ENCODE measurements around the gene USP6NL.

The USP6NL gene

DNA sequence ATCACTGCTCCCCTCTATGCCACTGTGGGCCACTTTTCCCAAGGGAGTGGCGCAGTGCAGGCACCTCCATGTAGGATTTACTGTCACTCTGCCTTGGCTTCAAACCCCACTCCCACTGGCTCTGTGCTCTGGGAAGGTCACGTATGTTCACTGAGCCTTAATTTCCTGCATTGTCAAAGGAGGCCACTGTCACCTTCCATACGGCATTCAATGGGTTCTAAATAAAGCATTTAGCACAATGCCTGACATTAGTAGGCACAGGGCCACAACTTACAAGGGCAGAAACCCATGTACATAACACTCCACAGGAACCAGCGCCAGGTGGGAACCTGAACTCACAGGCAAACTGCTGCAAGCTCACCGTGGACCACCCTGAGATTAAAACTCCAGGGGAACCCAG, 196.4 kb downstream of the USP6NL start:
- no peaks in the 10 kb centered on the region for H3K36me3 ChIP-seq (ENCODE audit: insufficient read depth, low read length)
- no peak overlapping the region for H3K27ac ChIP-seq (ENCODE audit: low read depth, low read length)
- no peaks in the 10 kb centered on the region for H3K27me3 ChIP-seq (ENCODE audit: control insufficient read depth in 1 of 2, insufficient read depth in 2 of 2, low read length in 2 of 2)
- H3K9ac ChIP-seq (ENCODE audit: low read length) = no peak overlapping the region
- no peaks in the 10 kb centered on the region for H3K4me1 ChIP-seq (ENCODE audit: insufficient read depth, low read length)
- H3K9me3 ChIP-seq (ENCODE audit: low read length) = peaks cover 4% of the 10 kb centered on the region
- H3K4me3 ChIP-seq (ENCODE audit: low read depth in 1 of 2, low read length in 2 of 2) = no peak overlapping the region

DNA sequence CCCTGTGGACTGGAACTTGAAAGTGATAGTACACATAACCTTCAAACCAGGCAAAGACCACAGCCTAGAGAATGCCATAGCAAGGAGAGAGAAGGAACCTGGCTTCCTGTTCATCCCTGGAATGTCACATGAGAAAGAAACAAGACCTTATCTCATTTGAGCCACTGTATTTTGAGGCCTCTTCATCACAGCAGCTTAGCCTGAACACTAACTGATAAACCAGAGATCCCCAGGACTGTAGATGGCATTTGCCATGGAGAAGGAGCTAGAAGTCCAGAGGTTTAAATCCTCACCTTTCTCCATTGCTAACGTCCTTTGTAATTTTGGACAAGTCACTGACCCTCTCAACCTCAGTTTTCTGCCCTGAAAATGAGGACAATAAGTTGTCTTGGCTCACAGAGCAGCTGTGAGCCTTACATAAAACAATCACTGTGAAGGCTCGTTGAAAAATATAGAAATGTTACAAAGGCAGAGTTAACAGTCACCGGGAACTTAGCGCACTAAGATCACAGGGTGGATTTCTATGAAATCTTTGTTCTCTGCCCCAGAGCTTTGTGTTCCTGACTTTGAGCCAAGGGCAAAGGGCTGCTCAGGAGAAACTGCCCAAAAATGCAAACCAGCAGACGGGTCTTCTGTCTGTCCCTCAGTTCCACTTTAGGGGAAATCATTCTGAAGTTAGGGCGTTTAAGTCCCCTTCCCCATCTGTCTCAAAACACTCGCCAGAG, 197.0 kb downstream of the USP6NL start:
- Histone ChIP-seq H3K9ac (ENCODE audit: low read length) (no peak overlapping the region), H3K9me3 (ENCODE audit: low read length) (peaks cover 4% of the 10 kb centered on the region), H3K4me3 (ENCODE audit: low read depth in 1 of 2, low read length in 2 of 2) (no peak overlapping the region), H3K27ac (ENCODE audit: low read depth, low read length) (no peak overlapping the region), H3K36me3 (ENCODE audit: insufficient read depth, low read length) (no peaks in the 10 kb centered on the region), H3K4me1 (ENCODE audit: insufficient read depth, low read length) (no peaks in the 10 kb centered on the region), H3K27me3 (ENCODE audit: control insufficient read depth in 1 of 2, insufficient read depth in 2 of 2, low read length in 2 of 2) (no peaks in the 10 kb centered on the region)

DNA sequence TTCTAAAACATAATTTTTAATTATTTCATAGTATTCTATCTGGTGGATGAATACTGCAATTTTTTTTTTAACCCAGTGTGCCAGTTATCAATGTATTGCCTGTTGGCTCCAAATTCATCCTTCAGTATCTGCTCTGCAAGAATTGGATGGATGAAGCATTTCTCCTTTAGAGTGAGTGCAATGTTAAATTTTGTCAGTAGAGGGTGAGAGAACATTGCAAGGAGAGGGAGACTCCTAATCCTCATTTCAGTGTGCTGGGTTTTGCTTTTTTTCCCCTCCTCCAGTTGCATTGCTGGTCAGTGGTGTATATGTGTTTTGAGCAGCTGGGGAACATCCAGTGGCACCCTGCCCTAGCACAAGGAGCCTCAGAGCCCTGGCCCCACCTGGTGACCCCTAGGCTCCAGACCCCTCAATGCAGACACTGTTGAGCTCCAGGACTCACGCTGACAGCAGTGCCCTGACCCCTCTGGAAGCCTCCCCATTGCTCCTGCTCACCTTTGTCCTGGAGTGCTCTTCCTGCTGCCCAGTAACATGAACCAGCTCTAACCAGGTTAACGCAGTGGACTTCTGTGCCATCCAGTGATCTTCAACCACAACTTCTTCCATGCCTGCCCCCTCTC, 199.4 kb downstream of the USP6NL start:
- peaks cover 4% of the 10 kb centered on the region for H3K9me3 ChIP-seq (ENCODE audit: low read length)
- H3K4me3 ChIP-seq (ENCODE audit: low read depth in 1 of 2, low read length in 2 of 2) = no peak overlapping the region
- no peaks in the 10 kb centered on the region for H3K4me1 ChIP-seq (ENCODE audit: insufficient read depth, low read length)
- no peak overlapping the region for H3K27ac ChIP-seq (ENCODE audit: low read depth, low read length)
- H3K9ac ChIP-seq (ENCODE audit: low read length) = no peak overlapping the region
- no peaks in the 10 kb centered on the region for H3K36me3 ChIP-seq (ENCODE audit: insufficient read depth, low read length)
- no peaks in the 10 kb centered on the region for H3K27me3 ChIP-seq (ENCODE audit: control insufficient read depth in 1 of 2, insufficient read depth in 2 of 2, low read length in 2 of 2)

DNA sequence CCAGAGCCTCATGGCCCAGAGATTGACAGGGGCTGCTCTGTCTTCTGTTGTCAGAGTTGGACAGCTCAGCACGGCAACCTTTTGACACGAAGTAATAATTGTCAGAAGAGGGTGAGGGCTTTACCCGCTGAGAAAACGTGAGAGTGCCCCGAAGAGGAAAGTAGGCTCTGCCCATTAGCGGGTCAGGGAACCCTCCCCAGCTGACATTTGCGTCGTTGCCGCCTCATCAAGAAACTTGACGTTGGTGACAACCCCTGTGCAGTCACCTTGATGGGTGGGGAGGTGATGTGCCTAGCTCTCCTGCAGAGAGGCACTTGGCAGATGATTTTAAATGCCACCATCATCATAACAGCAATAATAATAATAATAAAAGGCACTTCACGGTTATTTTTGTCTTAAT, 202.1 kb downstream of the USP6NL start:
- H3K36me3 ChIP-seq (ENCODE audit: insufficient read depth, low read length) = no peaks in the 10 kb centered on the region
- H3K4me1 ChIP-seq (ENCODE audit: insufficient read depth, low read length) = no peaks in the 10 kb centered on the region
- H3K9ac ChIP-seq (ENCODE audit: low read length) = no peak overlapping the region
- H3K27ac ChIP-seq (ENCODE audit: low read depth, low read length) = no peak overlapping the region
- H3K9me3 ChIP-seq (ENCODE audit: low read length) = peaks cover 4% of the 10 kb centered on the region
- H3K4me3 ChIP-seq (ENCODE audit: low read depth in 1 of 2, low read length in 2 of 2) = no peak overlapping the region
- H3K27me3 ChIP-seq (ENCODE audit: control insufficient read depth in 1 of 2, insufficient read depth in 2 of 2, low read length in 2 of 2) = no peaks in the 10 kb centered on the region

DNA sequence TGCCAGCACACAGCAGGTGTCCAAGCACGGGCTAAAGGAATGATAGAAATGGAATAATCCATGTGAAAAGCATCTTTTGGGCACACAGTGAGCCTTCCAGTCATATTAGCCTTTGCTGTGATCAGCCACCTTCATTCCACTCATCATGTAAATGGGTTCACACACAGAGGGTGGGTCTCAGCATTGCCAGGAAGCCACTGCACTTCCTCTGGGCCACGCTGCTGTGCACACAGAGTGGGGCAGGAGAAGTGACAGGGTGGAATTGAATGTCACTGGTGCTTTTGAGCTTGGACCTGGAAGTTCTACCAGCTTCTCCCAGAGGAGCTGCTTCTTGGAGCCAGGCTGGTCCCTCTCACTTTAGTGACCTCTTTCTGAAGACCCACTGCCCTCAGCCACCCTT, 203.5 kb downstream of the USP6NL start:
- Histone ChIP-seq H3K9ac (ENCODE audit: low read length) (no peak overlapping the region), H3K9me3 (ENCODE audit: low read length) (peaks cover 2% of the 10 kb centered on the region), H3K27ac (ENCODE audit: low read depth, low read length) (no peak overlapping the region), H3K4me1 (ENCODE audit: insufficient read depth, low read length) (no peaks in the 10 kb centered on the region), H3K4me3 (ENCODE audit: low read depth in 1 of 2, low read length in 2 of 2) (no peak overlapping the region), H3K27me3 (ENCODE audit: control insufficient read depth in 1 of 2, insufficient read depth in 2 of 2, low read length in 2 of 2) (no peaks in the 10 kb centered on the region), H3K36me3 (ENCODE audit: insufficient read depth, low read length) (no peaks in the 10 kb centered on the region)

DNA sequence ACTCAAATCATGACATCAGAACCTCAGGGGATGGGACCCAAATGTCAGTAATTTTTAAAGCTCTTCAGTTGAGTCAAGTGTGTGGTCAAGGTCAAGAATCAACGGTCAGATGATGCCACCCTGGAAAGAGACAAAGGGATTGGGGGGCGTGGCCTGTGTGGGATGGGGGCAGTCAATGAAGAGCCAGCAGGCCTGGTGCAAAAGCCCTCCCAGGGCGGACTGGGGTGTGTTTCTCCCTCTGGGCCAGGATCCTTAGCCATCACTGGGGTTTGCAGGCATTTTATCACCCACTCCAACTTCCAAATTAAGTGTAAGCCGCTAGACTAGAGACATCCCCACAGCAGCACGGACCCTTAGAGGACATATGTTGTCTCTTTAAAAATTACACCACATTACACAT, 204.7 kb downstream of the USP6NL start:
- no peak overlapping the region for H3K27ac ChIP-seq (ENCODE audit: low read depth, low read length)
- no peak overlapping the region for H3K4me3 ChIP-seq (ENCODE audit: low read depth in 1 of 2, low read length in 2 of 2)
- no peaks in the 10 kb centered on the region for H3K9me3 ChIP-seq (ENCODE audit: low read length)
- no peaks in the 10 kb centered on the region for H3K27me3 ChIP-seq (ENCODE audit: control insufficient read depth in 1 of 2, insufficient read depth in 2 of 2, low read length in 2 of 2)
- no peaks in the 10 kb centered on the region for H3K36me3 ChIP-seq (ENCODE audit: insufficient read depth, low read length)
- H3K9ac ChIP-seq (ENCODE audit: low read length) = no peak overlapping the region
- no peaks in the 10 kb centered on the region for H3K4me1 ChIP-seq (ENCODE audit: insufficient read depth, low read length)

DNA sequence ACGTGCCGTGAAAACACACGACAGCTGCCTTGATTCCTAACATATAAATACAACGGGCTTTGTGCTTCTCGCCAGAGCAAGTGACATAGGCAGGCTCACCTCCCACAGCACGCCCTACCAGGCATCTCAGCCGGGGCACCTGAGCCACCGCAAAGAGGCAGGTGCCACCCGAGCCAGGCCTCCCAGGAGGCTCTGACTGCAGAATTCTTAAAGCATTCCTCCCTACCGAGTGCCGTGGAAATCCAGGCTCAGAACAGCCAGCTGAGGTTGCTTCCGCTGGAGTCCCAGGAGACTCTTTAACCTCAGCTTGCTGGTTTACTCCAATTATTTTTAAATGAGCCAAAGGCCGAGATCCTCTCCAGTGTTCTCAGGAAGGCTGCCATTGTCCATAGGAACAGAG, 206.5 kb downstream of the USP6NL start:
- Histone ChIP-seq H3K4me1 (ENCODE audit: insufficient read depth, low read length) (no peaks in the 10 kb centered on the region), H3K27me3 (ENCODE audit: control insufficient read depth in 1 of 2, insufficient read depth in 2 of 2, low read length in 2 of 2) (no peaks in the 10 kb centered on the region), H3K9ac (ENCODE audit: low read length) (no peak overlapping the region), H3K4me3 (ENCODE audit: low read depth in 1 of 2, low read length in 2 of 2) (no peak overlapping the region), H3K27ac (ENCODE audit: low read depth, low read length) (no peak overlapping the region), H3K36me3 (ENCODE audit: insufficient read depth, low read length) (no peaks in the 10 kb centered on the region), H3K9me3 (ENCODE audit: low read length) (no peaks in the 10 kb centered on the region)

All from muscle layer of colon (tissue), 2 donors.